Stimulated activated CD8-positive, alpha-beta memory T cell treated with anti-CD3 and anti-CD28 coated beads, Interleukin-2, amount 100 ng/mL, for 48 hours (primary cell): ENCODE data around the gene PNN.
"Not testable (repeated sequence)": the region's sequence is repeated elsewhere in the genome, so short reads cannot be mapped to it uniquely, and the experiment has no call there.

Source experiments
- DNase-seq, 2 donors: peaks; one replicate each; pipeline ENCODE4 v3.0.0-alpha.2; 2020; ENCODE audit warnings: low read depth in 2 of 2

PNN gene

DNA sequence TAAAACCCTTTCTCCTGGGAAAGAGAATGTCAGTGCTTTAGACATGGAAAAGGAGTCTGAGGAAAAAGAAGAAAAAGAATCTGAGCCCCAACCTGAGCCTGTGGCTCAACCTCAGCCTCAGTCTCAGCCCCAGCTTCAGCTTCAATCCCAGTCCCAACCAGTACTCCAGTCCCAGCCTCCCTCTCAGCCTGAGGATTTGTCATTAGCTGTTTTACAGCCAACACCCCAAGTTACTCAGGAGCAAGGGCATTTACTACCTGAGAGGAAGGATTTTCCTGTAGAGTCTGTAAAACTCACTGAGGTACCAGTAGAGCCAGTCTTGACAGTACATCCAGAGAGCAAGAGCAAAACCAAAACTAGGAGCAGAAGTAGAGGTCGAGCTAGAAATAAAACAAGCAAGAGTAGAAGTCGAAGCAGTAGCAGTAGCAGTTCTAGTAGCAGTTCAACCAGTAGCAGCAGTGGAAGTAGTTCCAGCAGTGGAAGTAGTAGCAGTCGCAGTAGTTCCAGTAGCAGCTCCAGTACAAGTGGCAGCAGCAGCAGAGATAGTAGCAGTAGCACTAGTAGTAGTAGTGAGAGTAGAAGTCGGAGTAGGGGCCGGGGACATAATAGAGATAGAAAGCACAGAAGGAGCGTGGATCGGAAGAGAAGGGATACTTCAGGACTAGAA, 6.1 kb downstream of the PNN start:
- DNase-seq: no peak

- DNase-seq: no peak
Measured at GRCh38 chr14:39181693-39182047, 6.6 kb downstream of the PNN start.

GRCh38 chr14:39182770-39183684, 8.0 kb downstream of the PNN start:
- DNase-seq: no peak

DNA sequence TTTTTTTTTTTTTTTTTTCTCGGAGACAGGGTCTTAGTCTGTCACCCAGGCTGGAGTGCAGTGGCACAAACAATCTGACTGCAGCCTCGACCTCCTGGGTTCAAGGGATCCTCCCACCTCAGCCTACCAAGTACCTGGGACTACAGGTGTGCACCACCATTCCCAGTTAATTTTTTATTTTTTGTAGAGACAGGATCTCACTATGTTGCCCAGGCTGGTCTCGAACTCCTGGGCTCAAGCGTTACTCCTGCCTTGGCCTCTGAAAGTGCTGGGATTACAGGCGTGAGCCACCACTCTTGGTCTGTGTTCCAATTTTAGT, 8.6 kb downstream of the PNN start:
- DNase-seq: not testable (repeated sequence)

GRCh38 chr14:39184628-39185255, 9.7 kb downstream of the PNN start:
- no peak for DNase-seq

DNA sequence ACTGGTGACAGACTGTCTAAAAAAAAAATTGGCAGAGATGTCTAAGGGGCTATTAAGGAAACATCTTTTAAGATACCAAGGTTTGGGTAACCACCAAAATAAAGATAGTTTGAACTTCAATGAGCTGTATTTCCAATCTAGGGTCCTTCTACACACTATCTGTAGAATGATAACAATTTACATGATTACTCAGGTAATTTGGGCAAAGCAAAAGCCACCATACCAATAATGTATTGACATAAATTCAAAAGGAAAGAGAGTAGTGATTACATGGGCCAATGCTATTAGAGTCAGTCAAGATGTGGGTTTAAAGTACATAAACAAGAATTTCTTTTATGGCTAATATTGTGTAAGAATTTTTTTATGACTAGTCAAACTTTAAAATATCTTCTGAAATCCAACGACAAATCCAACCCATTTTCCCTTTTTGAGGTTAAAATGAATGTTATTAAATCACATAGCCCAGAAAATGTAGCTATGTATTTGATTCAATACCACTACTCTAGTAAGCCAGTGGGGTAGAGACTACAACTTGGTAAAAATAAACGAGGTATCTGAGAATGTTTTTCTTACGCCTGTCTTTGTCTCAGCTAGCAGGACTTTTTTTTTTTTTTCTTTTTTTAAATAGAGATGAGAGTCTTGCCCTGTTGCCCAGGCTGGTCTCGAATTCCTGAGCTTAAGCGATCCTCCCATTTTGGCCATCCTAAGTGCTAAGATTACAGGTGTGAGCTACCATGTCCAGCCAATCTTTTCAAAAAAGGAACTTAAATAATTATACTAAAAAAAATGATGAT, 10.4 kb downstream of the PNN start:
- DNase-seq: no peak

- no peak for DNase-seq
Measured at GRCh38 chr14:39186941-39187525, 12.0 kb downstream of the PNN start.

- DNase-seq: no peak
Measured at GRCh38 chr14:39203659-39204606, 28.9 kb downstream of the PNN start.

- not testable (repeated sequence) for DNase-seq
Measured at GRCh38 chr14:39207430-39207829, 32.4 kb downstream of the PNN start.

DNA sequence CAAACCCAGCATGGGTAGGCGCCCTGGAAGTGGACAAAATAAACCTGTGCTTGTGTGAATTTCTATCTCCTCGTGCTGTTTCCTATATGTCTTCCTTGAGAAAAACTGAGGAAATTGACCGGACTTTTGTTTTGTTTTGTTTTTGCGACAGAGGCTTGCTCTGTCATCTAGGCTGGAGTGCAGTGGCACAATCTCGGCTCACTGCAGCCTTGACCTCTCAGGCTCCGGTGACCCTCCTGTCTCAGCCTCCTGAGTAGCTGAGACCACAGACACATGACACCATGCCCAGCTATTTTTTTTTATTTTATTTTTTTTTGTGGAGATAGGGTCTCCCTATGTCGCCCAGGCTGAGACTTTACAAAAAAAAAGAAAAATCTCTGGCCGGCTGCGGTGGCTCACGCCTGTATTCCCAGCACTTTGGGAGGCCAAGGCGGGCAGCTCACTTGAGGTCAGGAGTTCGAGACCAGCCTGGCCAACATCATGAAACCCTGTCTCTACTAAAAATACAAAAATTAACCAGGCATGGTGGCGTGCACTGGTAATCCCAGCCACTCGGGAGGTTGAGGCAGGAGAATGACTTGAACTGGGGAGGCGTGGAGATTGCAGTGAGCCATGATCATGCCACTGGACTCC, 36.2 kb downstream of the PNN start:
- no peak for DNase-seq

GRCh38 chr14:39212034-39212433, 37.0 kb downstream of the PNN start:
- no peak for DNase-seq

DNA sequence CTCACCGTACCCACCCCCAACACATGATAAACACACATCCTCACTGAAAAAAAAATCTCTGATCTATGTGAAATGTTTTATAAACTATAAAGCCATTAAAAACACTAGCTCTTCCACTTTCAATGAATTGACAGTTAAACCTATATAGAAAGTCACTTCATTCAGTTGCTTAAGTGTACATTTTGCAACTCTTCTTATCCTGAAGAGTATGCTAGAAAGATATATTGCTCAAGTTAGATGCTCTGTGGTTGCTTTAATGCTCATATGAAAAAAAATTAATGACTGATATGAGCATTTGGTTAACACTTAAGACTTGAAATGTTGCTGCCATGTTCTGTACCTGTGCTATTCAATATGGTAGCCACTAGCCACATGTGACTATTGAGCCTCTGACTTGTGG, 37.6 kb downstream of the PNN start:
- DNase-seq: no peak

DNA sequence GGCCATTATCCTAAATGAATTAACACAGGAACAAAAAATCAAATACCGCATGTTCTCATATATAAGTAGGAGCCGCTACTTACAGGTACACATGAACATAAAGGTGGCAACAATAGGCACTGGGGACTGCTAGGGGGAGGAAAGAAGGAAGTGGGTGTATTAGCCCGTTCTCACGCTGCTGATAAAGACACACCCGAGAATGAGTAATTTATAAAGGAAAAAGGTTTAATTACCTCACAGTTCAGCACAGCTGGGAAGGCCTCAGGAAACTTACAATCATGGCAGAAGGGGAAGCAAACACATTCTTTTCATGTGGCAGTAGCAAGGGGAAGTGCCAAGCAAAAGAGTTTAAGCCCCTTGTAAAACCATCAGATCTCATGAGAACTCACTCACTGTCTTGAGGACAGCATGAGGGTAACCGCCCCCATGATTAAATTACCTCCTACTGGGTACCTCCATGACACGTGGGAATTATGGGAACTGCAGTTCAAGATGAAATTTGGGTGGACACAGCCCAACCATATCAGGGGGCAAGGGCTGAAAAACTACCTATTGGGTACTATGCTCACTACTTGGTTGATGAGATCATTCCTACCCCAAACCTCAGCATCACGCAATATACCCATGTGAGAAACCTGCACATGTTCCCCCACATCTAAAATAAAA, 42.3 kb downstream of the PNN start:
- DNase-seq: no peak

DNA sequence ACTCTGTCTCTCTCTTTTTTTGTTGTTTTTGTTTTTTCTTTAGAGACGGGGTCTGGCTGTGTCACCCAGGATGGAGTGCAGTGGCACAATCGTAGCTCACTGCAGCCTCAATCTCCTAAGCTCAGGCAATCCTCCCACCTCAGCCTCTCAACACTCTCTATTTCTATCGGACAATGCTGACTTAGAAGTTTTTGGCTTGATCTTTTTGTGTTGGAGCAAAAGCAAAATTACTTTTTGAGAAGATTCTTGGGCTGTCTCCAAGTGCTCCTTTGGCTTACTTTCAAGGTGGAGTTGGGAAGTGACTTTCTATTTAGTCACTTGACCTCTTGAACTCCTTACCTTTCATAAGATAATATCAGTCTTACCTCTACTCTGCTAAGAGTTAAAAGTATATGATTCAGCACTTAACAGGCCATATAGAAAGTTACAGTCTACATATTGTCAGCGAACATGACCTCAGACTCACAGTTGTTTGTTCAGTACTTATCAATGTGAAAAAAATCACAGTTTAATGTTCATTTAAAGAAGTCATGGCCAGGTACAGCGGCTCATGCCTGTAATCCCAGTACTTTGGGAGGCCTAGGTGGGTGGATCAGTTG, 43.2 kb downstream of the PNN start:
- DNase-seq: no peak

DNA sequence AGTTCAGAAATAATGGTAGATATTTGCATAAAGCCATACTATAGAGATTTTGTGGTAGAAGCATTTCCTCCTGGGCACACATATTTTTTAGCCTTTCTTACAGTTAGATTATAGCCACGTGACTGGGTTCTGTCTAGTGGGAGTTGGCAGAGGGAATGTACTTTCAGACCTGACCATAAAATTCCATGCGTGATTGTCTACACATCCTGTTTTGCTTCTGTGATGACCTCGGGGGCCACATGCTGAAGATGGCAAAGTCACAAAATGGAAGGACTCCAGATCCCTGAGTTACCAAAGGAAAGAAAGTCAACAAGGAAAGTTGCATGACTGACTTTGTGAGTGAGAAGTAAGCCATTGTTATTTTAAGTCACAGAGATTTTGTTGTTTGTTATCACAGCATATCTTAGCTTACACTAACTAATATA, 44.0 kb downstream of the PNN start:
- DNase-seq: no peak

- DNase-seq: not testable (repeated sequence)
Measured at GRCh38 chr14:39220473-39220872, 45.4 kb downstream of the PNN start.

- no peak for DNase-seq
Measured at GRCh38 chr14:39228044-39228443, 53.0 kb downstream of the PNN start.

- DNase-seq: no peak
Measured at GRCh38 chr14:39228509-39229221, 53.6 kb downstream of the PNN start.

DNA sequence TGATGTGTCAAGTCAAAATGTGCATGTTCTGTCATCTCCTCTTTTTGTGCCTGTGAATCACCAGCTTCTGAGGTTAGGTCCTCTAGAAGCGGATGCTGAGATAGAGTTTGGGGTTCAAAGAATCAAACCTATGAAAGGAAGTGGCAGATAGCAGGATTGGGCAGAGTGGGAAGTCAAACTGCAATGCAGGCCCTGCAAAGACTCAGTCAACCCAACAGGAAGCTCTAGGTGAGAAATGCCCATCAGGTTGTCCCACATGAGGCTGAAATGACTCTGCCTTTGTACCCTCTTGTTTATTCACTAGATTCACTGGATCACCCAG, 54.1 kb downstream of the PNN start:
- peak; percentile 27 to 34 for DNase-seq
